ENCODE results near the gene ZNF229.

DNA sequence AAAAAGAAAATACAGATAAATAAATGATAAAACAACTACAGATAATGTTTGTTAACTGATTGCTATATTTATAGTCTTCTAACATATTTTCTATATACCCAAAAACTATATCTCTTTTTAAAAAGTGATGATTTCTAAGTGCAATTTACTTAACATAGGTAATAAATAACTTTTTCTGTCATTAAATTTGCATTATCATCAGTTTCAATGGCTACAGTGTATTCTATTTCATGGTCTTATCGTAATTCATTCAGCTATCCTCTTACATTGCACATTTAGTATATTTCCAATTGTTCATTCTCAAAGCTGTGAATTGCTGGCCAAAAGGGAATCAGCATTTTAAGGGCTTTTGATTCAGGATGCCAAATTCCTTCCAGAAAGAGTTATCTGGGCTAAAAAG, 48.4 kb upstream of the ZNF229 start:
- TF ChIP-seq, protein P1, sequence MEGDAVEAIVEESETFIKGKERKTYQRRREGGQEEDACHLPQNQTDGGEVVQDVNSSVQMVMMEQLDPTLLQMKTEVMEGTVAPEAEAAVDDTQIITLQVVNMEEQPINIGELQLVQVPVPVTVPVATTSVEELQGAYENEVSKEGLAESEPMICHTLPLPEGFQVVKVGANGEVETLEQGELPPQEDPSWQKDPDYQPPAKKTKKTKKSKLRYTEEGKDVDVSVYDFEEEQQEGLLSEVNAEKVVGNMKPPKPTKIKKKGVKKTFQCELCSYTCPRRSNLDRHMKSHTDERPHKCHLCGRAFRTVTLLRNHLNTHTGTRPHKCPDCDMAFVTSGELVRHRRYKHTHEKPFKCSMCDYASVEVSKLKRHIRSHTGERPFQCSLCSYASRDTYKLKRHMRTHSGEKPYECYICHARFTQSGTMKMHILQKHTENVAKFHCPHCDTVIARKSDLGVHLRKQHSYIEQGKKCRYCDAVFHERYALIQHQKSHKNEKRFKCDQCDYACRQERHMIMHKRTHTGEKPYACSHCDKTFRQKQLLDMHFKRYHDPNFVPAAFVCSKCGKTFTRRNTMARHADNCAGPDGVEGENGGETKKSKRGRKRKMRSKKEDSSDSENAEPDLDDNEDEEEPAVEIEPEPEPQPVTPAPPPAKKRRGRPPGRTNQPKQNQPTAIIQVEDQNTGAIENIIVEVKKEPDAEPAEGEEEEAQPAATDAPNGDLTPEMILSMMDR (conservative IDR thresholded peaks at IDR 0.05; ENCODE audit: low read depth, low read length) = no peak
- no peak for TF ChIP-seq EZH2 (IDR thresholded peaks at IDR 0.05; ENCODE audit: borderline replicate concordance, low read depth, low read length, poor library complexity, severe bottlenecking)

Measured in A673 (cell line).